GM19328 (cell line): Measurements from ENCODE around the gene VWA8.
"Not testable (repeated sequence)": the region's sequence is repeated elsewhere in the genome, so short reads cannot be mapped to it uniquely, and the experiment has no call there.

Source experiments
- ATAC-seq: cut with Tn5 transposase; IDR thresholded peaks from one replicate; pipeline ENCODE4 v1.9.1; 2021; ENCODE audit warnings: mild to moderate bottlenecking, moderate library complexity; ENCODE audit not compliant: unreplicated experiment

VWA8 gene

DNA sequence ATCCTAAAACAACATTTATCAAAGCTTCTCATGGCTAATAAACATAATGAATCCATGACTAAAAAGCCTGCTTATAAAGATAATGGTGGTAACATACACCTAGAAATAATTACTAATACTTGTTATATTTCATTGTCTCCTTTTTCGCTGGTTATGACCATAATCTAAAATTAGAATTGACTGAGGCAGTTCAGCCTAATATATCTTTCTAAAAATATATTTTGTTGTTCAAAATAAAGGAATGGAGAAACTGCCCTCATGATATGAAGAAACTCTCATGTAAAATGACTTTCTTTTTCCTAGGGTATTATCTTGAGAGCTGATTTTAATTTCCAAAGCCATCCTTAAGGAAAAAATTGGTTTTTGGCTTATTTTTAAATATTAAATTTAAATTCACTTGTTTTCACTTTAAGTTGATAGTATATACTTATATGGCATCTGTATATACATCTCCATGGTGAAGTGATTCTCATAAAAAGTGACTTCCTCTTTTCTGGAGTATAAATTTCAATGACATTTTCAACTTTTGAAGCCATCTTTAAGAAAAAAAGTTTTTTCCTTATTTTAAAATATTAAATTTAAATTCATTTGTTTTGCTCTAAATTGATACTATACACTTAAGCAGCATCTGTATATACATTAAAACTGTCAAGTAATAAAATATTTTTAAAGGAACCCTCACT, 204.6 kb downstream of the VWA8 start:
- no peak for ATAC-seq

- ATAC-seq: no peak
Measured at GRCh38 chr13:41751734-41752445, 209.0 kb downstream of the VWA8 start.

- no peak for ATAC-seq
Measured at GRCh38 chr13:41751277-41751676, 209.6 kb downstream of the VWA8 start.

GRCh38 chr13:41746259-41746658, 214.7 kb downstream of the VWA8 start:
- no peak for ATAC-seq

GRCh38 chr13:41745496-41745895, 215.4 kb downstream of the VWA8 start:
- ATAC-seq: not testable (repeated sequence)

DNA sequence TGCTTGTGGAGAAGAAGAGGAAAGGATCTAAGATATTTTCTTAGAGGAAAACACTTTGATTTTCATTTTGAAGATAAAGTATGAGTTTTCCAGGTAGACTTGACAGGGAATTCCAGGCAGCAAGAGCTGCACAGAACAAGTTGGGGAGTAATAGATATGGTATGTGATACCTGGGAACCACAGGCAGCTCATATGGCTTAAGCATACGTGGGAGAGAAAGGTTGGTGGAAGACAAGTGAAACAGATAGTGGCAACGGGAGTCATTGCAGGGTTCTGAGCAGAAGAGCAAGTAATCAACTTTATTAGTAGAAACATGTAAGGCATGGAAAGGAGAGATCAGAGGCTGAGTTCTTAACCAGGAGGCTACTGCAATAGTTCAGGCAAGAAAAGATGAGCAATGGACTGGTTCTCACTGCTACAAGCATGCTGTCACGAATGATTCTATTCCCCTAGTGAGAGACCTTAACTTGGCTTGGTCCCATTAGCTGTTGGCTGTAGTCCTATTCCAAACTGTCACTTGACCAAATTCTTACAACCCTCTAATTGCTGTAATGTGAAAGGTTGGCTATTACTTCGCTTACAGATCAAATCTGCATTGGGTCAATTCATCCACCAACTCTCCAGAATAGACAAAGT, 217.9 kb downstream of the VWA8 start:
- ATAC-seq: no peak

DNA sequence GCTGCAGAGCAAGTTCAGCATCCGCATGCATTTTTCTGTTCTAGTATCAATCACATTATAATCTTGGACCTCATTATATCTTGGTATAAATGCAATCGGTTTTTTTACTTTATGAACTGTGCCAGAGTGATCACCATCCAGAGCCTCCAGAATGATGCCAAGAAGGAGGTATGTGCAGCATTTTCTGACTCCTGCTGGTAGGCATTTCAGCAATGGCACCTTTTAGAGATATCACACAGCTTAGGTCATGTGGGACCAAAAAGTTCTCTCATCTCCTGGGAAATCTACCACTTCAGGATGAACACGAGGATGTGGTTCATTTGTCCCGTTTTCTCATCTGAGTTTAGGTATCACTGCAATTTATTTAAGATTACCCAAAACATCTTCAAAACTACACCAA, 220.4 kb downstream of the VWA8 start:
- ATAC-seq: no peak

DNA sequence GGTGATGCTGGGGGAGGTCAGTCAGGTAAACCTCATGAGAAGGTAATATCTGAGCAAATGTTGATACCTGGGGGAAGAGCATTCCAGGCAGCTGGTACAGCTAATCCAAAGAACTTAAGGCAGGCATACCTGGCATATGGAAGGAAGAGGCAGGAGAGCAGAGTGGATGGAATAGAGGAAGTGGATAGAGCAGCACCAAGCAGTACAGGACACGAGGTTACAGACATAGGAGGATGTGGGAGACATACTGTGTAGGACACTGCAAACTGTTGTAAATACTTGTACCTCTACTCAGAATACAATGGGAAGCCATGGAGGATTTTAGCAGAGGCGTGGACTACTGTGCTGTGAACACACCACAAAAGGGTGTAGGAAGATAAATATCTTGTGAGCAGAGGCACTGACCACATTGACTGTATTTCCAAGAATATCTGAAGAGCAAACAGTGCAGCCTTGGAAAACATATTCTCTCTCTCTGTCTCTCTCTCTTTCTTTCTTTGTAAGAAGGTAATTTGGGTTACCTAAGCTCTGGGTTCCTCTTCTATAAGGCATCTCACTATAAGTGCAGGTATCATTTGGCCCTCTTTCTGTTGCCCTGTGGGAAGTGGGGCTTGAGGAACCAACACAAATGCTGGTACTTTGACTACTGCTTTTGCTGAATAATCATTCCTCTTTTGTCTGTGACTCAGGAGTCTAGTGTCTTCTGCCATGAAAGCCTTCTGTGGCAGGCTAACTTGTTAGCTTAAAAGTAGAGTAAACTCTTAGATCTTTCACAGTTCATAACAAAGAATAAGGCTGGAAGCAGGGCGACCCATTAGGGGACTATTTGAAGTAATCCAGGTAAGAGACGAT, 238.0 kb downstream of the VWA8 start:
- no peak for ATAC-seq

DNA sequence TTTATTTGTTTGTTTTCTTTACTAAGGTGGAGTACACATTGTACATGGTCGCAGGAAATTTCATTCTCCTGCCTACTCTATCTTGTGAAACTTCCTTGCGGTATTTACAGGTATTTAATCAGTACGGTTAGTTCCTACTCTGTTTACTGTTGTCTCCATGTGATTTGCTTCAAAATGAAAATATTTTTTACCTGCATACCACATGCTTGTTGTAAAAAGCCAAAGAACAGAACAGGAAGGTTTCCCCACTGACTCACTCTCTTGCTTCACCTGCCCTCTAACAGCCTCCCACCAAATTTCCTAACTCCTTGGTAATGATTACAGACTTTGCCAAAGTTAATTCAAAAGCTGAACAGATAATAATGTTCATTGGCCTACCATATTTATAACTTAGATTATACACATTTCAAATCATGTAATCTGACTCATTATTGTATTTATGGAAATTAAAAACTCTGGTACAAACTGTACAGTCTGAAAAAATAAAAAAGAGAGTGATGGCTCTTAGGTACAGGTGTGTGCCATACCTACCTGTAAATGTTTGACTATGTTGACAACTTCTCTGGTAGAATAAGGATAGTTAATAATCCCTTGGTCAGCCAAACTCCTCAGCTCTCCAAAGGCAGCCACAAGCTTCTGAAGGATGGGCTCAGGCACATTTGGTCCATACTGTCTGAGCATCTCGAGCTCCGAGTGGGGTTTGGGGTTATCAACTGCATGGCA, 239.9 kb downstream of the VWA8 start:
- no peak for ATAC-seq

- ATAC-seq: no peak
Measured at GRCh38 chr13:41716236-41716635, 244.7 kb downstream of the VWA8 start.

- no peak for ATAC-seq
Measured at GRCh38 chr13:41713405-41713804, 247.5 kb downstream of the VWA8 start.

GRCh38 chr13:41710771-41711170, 250.1 kb downstream of the VWA8 start:
- ATAC-seq: no peak

GRCh38 chr13:41709511-41709910, 251.4 kb downstream of the VWA8 start:
- no peak for ATAC-seq

DNA sequence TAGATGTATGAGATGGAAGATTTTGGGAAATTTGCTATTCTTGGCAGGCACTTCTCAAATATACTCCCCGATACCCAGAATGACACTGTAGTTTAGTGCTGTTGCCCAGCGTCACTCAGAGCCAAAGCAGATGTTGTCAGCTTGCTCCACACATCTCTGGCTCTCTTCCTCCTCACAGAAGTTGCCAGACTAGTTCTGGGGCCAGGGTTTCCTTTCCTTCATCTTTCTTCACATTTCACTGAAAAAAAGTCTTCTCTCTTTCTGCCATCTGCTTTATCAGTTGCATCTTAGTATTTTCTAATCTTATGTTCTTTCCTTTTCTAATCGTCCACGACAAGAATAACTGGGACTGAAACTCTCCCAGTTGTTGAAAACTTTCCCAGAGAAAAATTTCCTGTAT, 252.2 kb downstream of the VWA8 start:
- no peak for ATAC-seq

- no peak for ATAC-seq
Measured at GRCh38 chr13:41707194-41707821, 253.6 kb downstream of the VWA8 start.

GRCh38 chr13:41706152-41706551, 254.8 kb downstream of the VWA8 start:
- no peak for ATAC-seq

DNA sequence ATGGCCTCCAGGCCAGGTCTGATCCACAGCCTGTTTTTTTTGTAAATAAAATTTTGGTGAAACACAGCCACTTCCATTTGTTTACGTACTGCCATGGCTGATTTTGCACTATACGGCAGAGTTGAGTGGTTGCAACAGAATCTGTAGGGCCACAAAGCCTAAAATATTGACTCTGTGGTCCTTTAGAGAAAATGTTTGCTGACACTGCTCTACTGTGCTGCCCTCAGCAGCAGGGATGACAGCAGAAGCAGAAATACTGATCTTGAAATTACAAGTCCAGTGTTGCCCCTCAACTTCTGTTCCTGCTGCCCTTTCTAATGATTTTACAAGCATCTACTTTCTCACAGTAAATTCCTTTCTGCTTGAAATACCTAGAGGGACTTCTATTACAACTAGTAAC, 258.4 kb downstream of the VWA8 start:
- ATAC-seq: no peak

GRCh38 chr13:41701676-41702075, 259.2 kb downstream of the VWA8 start:
- ATAC-seq: no peak

DNA sequence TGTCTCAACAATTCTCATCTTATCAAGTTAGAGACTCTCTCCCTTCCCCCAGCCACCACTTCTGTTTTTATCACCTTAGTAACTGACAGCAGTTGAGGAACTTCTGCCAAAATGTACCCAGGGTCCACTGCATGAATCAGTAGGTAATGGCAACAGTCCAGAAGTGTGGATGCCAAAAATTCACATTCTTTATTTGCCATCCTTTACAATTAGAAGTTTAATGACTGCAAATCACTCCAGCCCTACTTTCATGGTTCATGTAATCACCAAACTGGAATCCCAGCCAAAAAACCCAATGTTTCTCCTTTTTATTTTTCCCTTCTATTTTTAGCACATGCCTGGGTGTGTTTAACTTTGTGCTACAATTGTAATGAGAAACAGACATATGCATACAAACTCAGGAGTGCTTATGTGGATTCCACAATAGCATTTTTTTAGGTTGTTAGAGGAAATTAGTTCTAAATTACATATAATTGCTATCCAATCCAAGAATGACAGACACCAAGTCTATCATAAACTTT, 260.1 kb downstream of the VWA8 start:
- ATAC-seq: no peak

- ATAC-seq: no peak
Measured at GRCh38 chr13:41699759-41700158, 261.1 kb downstream of the VWA8 start.
